GM18511 (cell line): ENCODE data around the gene VKORC1.

Experiments used
- ATAC-seq: cut with Tn5 transposase; IDR thresholded peaks from one replicate; pipeline ENCODE4 v1.9.1; 2021; ENCODE audit warnings: mild to moderate bottlenecking, moderate library complexity; ENCODE audit not compliant: unreplicated experiment

The VKORC1 gene

DNA sequence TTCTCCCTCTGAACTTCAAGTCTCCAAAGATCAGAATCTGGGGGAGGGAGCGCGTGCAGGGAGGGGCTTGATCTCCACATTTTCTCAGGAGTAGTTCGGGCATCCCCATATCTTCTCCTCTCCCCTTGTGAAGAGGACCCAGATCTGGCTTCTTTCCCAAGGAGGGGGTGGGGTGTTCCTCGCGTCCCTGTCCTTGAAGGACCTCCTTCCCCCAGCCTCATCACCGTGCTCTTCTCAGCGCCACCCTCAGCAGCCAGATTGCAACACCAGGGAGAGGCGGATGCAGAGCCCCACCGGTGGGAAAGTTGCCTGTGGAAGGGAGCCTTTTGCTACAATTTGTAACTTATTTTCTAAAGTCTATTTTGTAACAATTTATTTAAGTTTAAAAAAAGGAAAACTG is 11.5 kb downstream of the VKORC1 start:
- no peak for ATAC-seq

- no peak for ATAC-seq
Measured at GRCh38 chr16:31082368-31083045, 12.1 kb downstream of the VKORC1 start.

DNA sequence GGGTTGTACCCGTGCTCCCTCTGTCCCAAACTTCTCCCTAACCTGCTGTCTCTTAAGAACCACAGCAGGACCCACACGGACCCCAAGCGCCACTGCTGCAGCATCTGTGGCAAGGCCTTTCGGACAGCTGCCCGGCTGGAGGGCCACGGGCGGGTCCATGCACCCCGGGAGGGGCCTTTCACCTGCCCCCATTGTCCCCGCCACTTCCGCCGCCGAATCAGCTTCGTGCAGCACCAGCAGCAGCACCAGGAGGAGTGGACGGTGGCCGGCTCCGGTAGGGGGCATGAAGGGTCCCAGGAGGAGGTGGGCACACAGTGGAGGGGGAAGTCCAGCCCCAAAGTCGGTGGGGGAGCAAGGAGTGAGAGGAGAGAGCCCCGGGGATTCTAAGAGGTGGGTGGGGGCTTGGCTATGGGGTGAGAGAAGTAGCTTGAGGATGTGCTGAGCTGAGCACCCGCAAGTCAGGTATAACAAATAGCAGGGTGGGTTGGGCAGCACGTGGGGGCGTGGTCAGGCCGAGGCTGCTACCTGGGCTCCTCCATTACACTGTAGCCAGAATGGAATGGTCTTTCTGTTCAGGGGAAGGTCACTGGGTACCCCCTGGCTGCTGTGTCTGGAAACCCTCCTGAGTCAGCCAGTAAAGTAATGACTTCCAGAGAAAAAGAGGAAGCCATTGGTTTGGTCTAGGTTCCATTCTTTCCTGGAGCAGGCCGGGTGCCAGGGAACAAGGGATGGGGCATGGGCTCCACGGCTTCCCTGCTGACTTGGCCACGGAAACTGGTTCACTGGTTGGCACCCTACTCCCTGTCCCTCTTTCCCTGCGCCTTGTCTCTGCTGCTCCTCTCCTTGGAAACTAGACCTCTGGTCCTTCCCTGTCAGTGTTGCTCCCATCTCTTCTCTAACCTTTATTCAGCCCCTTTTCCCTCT is 12.9 kb downstream of the VKORC1 start:
- no peak for ATAC-seq

- no peak for ATAC-seq
Measured at GRCh38 chr16:31080756-31081419, 13.7 kb downstream of the VKORC1 start.

- no peak for ATAC-seq
Measured at GRCh38 chr16:31080035-31080629, 14.5 kb downstream of the VKORC1 start.

DNA sequence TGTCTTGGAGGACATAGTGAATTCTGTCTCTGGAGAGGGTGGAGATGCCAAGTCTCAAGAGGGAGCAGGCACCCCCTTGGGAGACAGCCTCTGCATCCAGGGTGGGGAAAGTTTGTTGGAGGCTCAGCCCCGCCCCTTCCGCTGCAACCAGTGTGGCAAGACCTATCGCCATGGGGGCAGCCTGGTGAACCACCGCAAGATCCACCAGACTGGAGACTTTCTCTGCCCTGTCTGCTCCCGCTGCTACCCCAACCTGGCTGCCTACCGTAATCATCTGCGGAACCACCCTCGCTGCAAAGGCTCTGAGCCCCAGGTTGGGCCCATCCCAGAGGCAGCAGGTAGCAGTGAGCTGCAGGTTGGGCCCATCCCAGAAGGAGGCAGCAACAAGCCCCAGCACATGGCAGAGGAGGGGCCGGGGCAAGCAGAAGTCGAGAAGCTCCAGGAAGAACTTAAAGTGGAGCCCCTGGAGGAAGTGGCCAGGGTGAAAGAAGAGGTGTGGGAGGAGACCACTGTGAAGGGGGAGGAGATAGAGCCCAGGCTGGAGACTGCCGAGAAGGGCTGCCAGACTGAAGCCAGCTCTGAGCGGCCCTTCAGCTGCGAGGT is 15.2 kb downstream of the VKORC1 start:
- ATAC-seq = no peak

DNA sequence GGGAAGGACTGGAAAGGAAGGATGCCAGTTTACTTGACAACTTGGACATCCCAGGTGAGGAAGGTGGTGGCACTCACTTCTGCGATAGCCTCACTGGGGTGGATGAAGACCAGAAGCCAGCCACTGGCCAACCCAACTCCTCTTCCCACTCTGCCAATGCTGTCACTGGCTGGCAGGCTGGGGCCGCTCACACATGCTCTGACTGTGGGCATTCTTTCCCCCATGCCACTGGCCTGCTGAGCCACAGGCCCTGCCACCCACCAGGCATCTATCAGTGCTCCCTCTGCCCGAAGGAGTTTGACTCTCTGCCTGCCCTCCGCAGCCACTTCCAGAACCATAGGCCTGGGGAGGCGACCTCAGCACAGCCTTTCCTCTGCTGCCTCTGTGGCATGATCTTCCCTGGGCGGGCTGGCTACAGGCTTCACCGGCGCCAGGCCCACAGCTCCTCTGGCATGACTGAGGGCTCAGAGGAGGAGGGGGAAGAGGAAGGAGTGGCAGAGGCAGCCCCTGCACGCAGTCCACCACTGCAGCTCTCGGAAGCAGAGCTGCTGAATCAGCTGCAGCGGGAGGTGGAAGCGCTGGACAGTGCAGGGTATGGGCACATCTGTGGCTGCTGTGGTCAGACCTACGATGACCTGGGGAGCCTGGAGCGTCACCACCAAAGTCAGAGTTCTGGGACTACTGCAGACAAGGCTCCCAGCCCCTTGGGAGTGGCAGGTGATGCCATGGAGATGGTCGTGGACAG is 15.8 kb downstream of the VKORC1 start:
- ATAC-seq = no peak

GRCh38 chr16:31077592-31078396 is 16.8 kb downstream of the VKORC1 start:
- ATAC-seq = no peak

DNA sequence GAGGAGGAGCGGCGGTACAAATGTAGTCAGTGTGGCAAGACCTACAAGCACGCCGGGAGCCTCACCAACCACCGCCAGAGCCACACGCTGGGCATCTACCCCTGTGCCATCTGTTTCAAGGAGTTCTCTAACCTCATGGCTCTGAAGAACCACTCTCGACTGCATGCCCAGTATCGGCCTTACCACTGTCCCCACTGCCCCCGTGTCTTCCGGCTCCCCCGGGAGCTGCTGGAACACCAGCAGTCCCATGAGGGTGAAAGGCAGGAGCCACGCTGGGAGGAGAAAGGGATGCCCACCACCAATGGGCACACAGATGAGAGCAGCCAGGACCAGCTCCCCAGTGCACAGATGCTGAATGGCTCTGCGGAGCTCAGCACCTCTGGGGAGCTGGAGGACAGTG is 17.6 kb downstream of the VKORC1 start:
- no peak for ATAC-seq

DNA sequence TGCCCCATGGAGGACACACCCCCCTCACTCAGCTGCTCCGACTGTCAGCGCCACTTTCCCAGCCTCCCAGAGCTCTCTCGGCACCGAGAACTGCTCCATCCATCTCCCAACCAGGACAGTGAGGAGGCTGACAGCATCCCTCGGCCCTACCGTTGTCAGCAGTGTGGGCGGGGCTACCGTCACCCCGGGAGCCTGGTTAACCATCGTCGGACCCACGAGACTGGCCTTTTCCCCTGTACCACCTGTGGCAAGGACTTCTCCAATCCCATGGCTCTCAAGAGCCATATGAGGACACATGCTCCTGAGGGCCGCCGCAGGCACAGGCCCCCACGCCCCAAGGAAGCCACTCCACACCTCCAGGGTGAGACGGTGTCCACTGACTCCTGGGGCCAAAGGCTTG is 18.3 kb downstream of the VKORC1 start:
- no peak for ATAC-seq

GRCh38 chr16:31074814-31075183 is 19.8 kb downstream of the VKORC1 start:
- ATAC-seq = no peak

DNA sequence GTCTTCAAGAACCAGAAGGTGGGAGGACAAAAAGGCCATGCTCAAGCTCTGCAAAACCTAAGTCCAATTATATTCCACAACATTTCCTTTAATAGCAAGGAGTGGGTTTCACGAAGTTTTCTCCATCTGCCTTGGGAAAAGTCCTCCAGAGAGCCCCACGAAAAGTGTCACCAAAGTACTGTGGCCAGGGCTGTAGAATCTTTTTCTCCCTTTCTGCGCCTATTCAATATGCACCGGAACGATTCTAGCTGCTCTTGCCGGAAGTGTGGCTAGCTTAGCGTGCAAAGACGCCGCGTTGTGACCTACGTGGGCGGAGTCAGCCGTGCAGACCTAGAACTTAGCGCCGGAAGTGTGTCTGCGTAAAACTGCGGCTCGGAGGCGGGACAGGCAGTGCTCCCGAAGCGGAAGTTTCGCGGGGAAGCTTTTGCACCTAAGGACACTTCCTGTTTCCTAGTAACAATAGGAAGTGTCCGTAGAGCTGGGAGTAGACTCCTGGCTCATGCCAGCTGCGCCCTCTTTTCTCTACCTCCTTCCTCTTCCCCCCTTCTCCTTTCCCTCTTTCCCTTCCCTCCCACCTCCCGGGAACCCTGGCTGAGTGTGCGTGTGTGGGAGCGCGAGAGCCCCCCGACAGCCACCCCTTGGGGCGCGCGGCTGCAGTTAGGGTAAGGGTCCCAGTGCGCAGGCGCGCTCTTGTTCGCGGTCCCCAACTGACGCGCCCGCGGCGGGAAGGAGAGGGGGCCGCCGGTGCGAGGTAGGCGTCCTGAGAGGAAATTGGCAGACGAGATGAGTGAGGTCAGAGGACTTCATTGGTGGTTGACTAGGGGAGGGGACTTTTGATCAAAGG is 20.4 kb downstream of the VKORC1 start, which contains the start of the genes ZNF646 and ZNF668:
Gene ZNF646 (plus strand): TSS at position 453 of the 844 bp plus-strand sequence. CDS start 1,903 bp downstream, outside the sequence.
Gene ZNF668 (minus strand): TSS at position 271 of the 844 bp plus-strand sequence. CDS start 9,781 bp downstream, outside the sequence.
- ATAC-seq = peak; percentile 79

DNA sequence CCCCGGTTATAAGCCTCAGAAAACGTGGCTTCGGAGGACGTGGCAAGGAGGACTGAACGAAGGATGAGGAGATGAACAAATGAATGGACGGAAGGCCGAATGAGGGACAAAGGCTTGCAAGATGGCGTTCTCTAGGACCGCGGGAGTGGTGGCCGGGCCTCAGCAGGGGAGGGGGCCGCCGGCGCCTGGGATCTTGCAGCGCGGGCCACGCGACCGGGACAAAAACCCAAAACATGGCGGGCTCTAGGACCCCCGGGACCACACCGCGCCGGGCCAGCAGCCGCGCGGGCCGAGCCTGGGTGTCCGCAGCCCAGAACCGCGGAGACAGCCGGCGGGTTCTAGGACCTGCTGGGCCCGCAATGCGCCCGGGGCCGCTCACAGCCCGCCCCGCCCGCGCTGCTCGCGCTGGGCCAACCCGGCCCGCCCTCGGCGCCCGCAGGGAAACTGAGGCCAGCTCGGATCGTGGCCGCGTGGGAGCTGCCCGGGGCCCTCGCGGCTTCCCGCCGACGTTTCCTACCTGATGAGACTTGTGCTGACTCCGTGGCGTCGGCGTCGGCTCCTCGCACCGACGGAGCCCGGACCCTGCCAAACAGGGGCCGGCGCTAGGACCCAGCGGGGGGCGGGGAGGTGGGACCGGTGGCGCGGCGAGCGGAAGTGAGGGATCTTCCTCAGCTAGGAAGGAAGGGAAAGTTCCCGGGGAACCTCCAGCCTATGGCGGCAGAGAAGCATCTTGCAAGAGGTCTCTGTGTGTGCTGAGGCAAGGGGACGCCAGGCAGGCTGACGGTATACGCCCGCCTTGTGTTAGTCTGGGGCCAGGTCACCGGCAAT is 21.2 kb downstream of the VKORC1 start:
- peak; percentile 66 for ATAC-seq

GRCh38 chr16:31072540-31073141 is 22.0 kb downstream of the VKORC1 start:
- peak; percentile 8 for ATAC-seq

DNA sequence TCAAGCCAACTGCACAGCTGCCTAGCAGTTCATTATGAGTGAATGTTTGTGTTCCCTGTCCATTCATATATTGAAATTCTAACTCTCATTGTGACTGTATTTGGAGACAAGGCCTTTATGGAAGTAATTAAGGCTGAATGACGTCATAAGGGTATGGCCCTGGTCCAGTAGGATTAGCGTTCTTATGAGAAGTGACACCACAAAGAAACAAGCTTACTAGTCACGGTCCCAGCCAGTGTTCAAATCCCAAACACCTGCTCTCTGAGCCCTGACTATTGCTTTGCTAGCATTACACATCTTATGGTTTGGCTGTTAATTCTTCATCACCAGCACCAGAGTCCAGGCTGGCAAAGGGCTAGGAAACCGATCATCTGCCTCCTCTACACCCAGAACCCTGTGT is 22.7 kb downstream of the VKORC1 start:
- ATAC-seq = no peak

DNA sequence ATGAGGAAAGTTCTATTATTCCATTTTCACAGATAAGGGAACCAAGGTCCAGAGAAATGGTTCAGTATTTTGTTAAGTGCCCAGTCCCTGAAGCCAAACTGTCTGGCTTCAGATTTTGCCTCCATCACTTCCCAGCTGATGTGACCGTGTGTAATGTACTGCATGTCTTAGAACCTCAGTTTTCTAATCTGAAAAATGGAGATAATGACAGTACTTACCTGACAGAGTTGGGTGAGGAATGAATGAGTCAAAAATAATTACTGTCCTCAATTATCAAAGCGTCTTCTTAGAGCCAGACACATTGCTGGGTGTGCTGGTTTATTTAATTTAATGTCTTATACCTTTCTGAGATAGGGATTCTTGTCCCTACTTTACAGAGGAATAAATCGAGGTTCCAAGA is 27.3 kb downstream of the VKORC1 start:
- no peak for ATAC-seq

DNA sequence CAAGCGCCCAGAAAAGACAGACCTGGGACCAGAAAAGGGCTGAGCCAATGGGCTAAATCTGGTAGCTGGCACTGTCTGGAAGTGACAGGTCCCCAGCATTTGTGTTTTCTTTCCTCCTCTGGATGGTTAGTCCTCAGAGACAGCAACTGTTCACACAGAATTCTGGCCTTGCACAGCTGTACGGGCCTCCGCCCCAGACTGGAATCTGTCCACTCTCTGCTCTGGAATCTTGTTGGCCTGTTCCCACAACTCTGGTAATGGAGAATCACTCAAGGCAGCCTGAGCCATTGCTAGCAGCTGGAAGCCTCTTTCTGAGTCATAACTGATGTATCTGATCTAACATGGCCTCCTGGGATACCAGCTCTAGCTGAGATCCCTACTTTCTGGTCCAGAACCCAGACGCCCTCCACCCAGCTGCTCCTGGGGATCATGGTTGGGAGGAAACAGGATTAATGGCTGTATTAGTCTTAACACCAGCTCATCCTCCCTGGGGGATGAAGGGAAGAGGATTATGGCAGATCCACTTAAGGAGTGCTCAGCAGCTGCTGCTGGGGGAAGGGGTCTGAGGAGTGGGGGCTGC is 29.6 kb downstream of the VKORC1 start:
- no peak for ATAC-seq
